Measurements from ENCODE around the gene CLEC16A. TPM values are rescaled to one million over a fixed set of nuclear protein-coding genes. Genes with fewer than 3 reads are reported as not detected.
A peak's percentile ranks its signal among the peaks of the same experiment; 100 is the strongest.

The CLEC16A gene
- total RNA-seq, 1 donor from 2014 or later: 34.6 TPM

DNA sequence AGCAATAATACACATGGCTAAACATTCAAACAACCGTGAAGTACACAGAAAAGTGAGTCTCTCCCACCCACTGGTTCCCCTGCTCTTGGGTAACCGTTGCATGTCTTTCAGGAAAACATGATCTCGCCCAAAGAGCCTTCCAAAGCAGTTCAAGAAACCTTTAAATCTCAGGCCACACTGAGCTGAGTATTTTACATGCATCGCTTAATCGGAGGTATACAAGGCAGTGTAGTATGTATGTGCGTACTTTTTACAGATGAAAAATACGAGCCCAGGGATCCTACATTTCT, 1.4 kb upstream of the CLEC16A start:
- Histone ChIP-seq H3K27ac (peak overlapping the region; percentile 76), H3K9me3 (no peaks in the 10 kb centered on the region), H3K4me1 (peaks cover 71% of the 10 kb centered on the region), H3K27me3 (ENCODE audit: low read depth) (no peaks in the 10 kb centered on the region), H3K4me3 (peak overlapping the region; percentile 64), H3K36me3 (no peaks in the 10 kb centered on the region)
- no peak for TF ChIP-seq CTCF (IDR thresholded peaks at IDR 0.05)
- intact Hi-C loops (cut with DNase I): no loop called here
- DNase-seq: no peak
- no peak for ATAC-seq

DNA sequence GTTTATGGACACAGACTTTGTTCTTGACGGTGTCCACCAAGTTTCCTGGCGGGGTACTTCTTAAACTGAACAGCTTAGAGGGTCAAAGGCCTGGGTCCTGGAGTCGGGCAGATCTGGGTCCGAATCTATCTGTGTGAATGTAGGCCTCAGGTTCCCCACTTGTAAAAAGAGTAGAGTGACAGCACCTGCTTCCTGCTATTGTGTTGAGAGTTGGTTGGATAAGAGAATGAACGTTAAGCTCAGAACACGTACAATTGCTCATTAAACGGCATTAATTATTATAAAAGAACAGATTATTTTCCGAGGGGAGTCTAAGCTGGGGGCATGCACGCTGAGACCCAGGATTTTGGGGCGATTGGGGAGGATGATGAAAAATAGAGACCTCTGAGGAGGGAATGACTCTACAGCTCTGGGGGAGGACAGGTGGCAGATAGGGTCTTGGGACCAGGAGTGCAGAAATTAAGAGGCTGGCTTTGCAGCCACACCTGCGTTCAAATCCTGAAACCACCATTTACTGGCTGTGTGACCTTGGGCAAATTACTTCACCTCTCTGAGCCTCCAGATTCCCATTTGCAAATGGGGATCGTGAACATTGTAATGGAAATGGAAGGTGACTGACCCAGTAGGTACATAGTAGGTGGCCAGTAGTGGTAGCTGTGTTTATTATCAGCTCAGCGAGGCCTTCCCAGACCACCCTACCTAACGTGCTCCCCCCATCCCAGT, 862 bp downstream of the CLEC16A start:
- Histone ChIP-seq H3K4me3 (peak overlapping the region; percentile 93), H3K27me3 (ENCODE audit: low read depth) (no peaks in the 10 kb centered on the region), H3K4me1 (peaks cover 58% of the 10 kb centered on the region), H3K27ac (peak overlapping the region; percentile 88), H3K36me3 (no peaks in the 10 kb centered on the region), H3K9me3 (no peaks in the 10 kb centered on the region)
- DNase-seq: no peak
- no peak for ATAC-seq
- TF ChIP-seq CTCF (IDR thresholded peaks at IDR 0.05): no peak
- intact Hi-C loops (cut with DNase I): no loop called here

DNA sequence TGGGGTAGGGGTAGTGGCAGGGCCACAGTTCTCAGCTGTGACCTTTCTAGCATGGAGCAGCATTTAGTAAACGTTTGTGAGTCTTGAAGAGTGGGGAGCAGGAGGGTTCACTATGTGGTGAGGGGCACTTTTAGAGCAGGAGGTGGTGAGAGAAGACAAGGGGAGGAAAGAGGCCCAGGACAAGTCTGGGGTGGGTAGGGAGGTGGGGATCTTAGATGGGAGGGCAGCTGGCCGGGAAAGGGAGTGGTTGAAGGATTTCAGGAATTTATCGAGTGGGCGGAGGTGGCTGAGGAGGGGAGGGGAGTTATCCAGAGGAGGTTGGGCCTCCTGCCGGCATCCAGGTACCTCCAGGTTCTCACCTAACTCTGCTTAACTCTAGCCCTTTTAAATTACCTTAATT, 1.9 kb downstream of the CLEC16A start:
- Histone ChIP-seq H3K9me3 (no peaks in the 10 kb centered on the region), H3K27me3 (ENCODE audit: low read depth) (no peaks in the 10 kb centered on the region), H3K4me1 (peaks cover 58% of the 10 kb centered on the region), H3K36me3 (no peaks in the 10 kb centered on the region), H3K27ac (peak overlapping the region; percentile 88), H3K4me3 (peak overlapping the region; percentile 5)
- peak; percentile 4 to 49 for ATAC-seq
- no peak for DNase-seq
- no peak for TF ChIP-seq CTCF (IDR thresholded peaks at IDR 0.05)
- intact Hi-C loops (cut with DNase I): no loop called here

GRCh38 chr16:10947211-10947787, 2.9 kb downstream of the CLEC16A start:
- Histone ChIP-seq H3K27me3 (ENCODE audit: low read depth) (no peaks in the 10 kb centered on the region), H3K4me3 (no peak overlapping the region), H3K9me3 (no peaks in the 10 kb centered on the region), H3K4me1 (peaks cover 59% of the 10 kb centered on the region), H3K36me3 (no peaks in the 10 kb centered on the region), H3K27ac (no peak overlapping the region)
- intact Hi-C loops (cut with DNase I): no loop called here
- ATAC-seq (no peak), DNase-seq (no peak)
- no peak for TF ChIP-seq CTCF (IDR thresholded peaks at IDR 0.05)

DNA sequence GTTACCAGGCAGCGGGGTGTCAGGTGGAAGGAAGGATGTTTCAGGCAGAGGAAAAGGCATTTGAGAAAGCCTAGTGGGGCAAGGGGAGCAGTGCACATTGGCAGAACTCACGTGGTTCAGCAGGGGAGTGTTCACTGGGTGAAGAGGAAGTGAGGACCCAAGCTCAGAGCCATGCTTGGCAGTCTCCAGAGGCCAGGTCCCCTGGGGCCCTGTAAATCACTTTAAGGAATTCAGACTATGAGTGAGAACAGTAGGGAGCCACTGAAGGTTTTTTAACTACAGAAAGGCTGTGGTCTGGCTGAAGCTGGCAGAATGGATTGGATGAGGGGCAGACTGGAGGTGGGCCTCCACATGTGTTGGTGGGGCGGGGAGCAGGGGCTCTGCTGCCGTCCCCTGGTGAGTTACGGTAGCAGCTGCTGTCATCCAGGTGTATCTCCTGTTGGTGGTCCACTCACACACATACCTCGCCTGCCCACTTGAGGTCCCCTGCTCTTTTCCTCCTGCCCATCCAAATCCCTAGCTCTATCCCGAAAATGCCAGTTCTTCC, 5.1 kb downstream of the CLEC16A start:
- H3K27ac ChIP-seq: no peak overlapping the region
- no peaks in the 10 kb centered on the region for H3K36me3 ChIP-seq
- ATAC-seq: peak in 1 of 2 donors; percentile 55
- peaks cover 61% of the 10 kb centered on the region for H3K4me1 ChIP-seq
- H3K4me3 ChIP-seq: no peak overlapping the region
- intact Hi-C loops (cut with DNase I): no loop called here
- no peaks in the 10 kb centered on the region for H3K27me3 ChIP-seq (ENCODE audit: low read depth)
- TF ChIP-seq CTCF (IDR thresholded peaks at IDR 0.05): peak; percentile 9
- H3K9me3 ChIP-seq: no peaks in the 10 kb centered on the region
- DNase-seq: no peak

Data from lower lobe of right lung (tissue), 2 donors.